Progenitor cell of endocrine pancreas (in vitro differentiated cells): ENCODE data around the gene UBE2K. TPM values are rescaled to one million over a fixed set of nuclear protein-coding genes. Genes with fewer than 3 reads are reported as not detected.
A peak's percentile ranks its signal among the peaks of the same experiment; 100 is the strongest.

Experiments
- DNase-seq: peaks from one replicate; pipeline ENCODE4 v3.0.0; 2021; ENCODE audit warnings: low spot score; ENCODE audit not compliant: unreplicated experiment
- H3K27ac Mint-ChIP-seq: 2 replicates; pipeline ENCODE4 v1.8.0; 2021; ENCODE audit warnings: mild to moderate bottlenecking, moderate library complexity, mixed read lengths
- H3K27me3 Mint-ChIP-seq: 2 replicates; pipeline ENCODE4 v1.8.0; 2021; ENCODE audit warnings: mixed read lengths
- H3K36me3 Mint-ChIP-seq: 2 replicates; pipeline ENCODE4 v1.8.0; 2022; ENCODE audit warnings: mixed read lengths; ENCODE audit not compliant: insufficient read depth
- H3K4me1 Mint-ChIP-seq: 2 replicates; pipeline ENCODE4 v1.8.0; 2021; ENCODE audit warnings: low read depth, mixed read lengths
- H3K4me3 Mint-ChIP-seq: 2 replicates; pipeline ENCODE4 v1.8.0; 2021; ENCODE audit warnings: low read depth, mild to moderate bottlenecking, moderate library complexity, mixed read lengths
- H3K9me3 Mint-ChIP-seq: 2 replicates; pipeline ENCODE4 v1.8.0; 2021; ENCODE audit warnings: low read depth, mixed read lengths
- total RNA-seq: library from RNA; stranded (reverse); gene quantifications from 2 replicates; pipeline ENCODE4 v1.2.1, GENCODE V29; 2021
- TF ChIP-seq, protein P1 (sequence below): fragments of 200-600 bp; sonication (generic); IDR thresholded peaks from one replicate; pipeline ENCODE4 v1.5.0; 2021; ENCODE audit warnings: antibody characterized with exemption, mild to moderate bottlenecking; ENCODE audit not compliant: unreplicated experiment

The UBE2K gene
- total RNA-seq, 1 donor from 2014 or later, result 110 TPM

DNA sequence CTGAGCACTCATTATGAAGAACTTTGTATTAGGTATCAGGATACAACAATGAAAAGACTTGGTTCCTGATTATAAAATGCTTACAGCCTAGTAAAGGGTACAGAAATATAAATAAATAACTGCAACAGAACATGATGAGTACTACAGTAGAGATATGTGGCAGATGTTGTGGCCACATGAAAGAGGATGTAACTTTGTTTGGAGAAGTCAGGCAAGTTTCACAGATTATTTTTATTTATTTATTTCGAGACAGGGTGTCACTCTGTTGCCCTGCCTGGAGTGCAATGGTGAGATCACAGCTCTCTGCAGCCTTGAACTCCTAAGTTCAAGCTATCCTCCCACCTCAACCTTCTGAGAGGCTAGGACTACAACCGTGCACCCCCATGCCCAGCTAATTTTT is 15.8 kb upstream of the UBE2K start:
- Mint-ChIP-seq H3K27me3 (no peaks in the 10 kb centered on the region), H3K4me3 (no peak overlapping the region), H3K4me1 (no peaks in the 10 kb centered on the region), H3K27ac (no peak overlapping the region), H3K36me3 (no peaks in the 10 kb centered on the region), H3K9me3 (no peaks in the 10 kb centered on the region)
- TF ChIP-seq, protein P1, sequence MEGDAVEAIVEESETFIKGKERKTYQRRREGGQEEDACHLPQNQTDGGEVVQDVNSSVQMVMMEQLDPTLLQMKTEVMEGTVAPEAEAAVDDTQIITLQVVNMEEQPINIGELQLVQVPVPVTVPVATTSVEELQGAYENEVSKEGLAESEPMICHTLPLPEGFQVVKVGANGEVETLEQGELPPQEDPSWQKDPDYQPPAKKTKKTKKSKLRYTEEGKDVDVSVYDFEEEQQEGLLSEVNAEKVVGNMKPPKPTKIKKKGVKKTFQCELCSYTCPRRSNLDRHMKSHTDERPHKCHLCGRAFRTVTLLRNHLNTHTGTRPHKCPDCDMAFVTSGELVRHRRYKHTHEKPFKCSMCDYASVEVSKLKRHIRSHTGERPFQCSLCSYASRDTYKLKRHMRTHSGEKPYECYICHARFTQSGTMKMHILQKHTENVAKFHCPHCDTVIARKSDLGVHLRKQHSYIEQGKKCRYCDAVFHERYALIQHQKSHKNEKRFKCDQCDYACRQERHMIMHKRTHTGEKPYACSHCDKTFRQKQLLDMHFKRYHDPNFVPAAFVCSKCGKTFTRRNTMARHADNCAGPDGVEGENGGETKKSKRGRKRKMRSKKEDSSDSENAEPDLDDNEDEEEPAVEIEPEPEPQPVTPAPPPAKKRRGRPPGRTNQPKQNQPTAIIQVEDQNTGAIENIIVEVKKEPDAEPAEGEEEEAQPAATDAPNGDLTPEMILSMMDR, result no peak
- no peak for DNase-seq

DNA sequence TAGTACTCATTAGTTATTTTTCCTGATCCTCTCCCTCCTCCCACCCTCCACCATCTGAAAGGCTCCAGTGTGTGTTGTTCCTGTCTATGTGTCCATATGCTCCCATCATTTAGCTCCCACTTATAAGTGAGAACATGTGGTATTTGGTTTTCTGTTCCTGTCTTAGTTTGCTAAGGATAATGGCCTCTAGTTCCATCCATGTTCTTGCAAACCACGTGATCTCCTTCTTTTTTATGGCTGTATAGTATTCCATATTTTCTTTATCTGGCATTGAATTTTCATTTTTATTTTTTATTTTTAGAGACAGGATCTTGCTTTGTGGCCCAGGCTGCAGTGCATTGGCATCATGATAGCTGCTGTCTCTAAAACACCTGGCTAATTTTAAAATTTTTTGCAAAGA is 11.9 kb upstream of the UBE2K start:
- TF ChIP-seq, protein P1, result no peak
- Mint-ChIP-seq H3K36me3 (no peaks in the 10 kb centered on the region), H3K4me1 (no peaks in the 10 kb centered on the region), H3K4me3 (no peak overlapping the region), H3K27ac (no peak overlapping the region), H3K9me3 (no peaks in the 10 kb centered on the region), H3K27me3 (no peaks in the 10 kb centered on the region)
- no peak for DNase-seq

DNA sequence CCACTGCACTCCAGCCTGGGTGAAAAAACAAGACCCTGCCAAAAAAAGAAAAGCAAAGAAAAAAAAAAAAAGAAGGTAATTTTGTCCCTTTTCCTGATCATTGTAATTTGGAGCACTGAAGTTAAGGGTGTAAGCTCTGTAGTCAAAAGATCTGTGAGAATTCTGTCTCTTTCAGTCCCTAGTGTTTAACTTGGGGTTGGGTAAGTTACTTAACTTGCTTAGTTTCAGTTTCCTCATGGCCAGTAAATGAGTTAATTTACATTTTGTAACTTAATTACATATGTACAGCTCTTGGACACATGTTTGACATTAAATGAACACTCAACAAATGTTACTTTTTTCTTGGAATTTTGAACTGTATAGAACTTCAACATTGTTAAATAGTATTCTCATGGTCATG is 10.9 kb upstream of the UBE2K start:
- Mint-ChIP-seq H3K27ac (no peak overlapping the region), H3K27me3 (no peaks in the 10 kb centered on the region), H3K9me3 (no peaks in the 10 kb centered on the region), H3K4me3 (no peak overlapping the region), H3K4me1 (no peaks in the 10 kb centered on the region), H3K36me3 (no peaks in the 10 kb centered on the region)
- TF ChIP-seq, protein P1, result no peak
- DNase-seq, result no peak

DNA sequence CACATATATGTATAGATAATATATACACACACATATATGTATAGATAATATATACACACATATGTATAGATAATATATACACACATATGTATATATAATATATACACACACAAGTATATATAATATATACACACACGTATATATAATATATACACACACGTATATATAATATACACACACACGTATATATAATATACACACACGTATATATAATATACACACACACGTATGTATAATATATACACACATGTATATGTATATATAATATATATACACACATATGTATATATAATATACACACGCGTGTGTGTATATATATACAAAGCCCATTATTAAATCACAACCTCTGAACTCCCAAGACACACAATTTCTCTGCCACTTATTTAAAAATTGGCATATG is 8.0 kb upstream of the UBE2K start:
- H3K4me1 Mint-ChIP-seq, result no peaks in the 10 kb centered on the region
- H3K27me3 Mint-ChIP-seq, result no peaks in the 10 kb centered on the region
- no peak for DNase-seq
- H3K36me3 Mint-ChIP-seq, result no peaks in the 10 kb centered on the region
- no peaks in the 10 kb centered on the region for H3K9me3 Mint-ChIP-seq
- no peak overlapping the region for H3K27ac Mint-ChIP-seq
- no peak overlapping the region for H3K4me3 Mint-ChIP-seq
- TF ChIP-seq, protein P1, result no peak

DNA sequence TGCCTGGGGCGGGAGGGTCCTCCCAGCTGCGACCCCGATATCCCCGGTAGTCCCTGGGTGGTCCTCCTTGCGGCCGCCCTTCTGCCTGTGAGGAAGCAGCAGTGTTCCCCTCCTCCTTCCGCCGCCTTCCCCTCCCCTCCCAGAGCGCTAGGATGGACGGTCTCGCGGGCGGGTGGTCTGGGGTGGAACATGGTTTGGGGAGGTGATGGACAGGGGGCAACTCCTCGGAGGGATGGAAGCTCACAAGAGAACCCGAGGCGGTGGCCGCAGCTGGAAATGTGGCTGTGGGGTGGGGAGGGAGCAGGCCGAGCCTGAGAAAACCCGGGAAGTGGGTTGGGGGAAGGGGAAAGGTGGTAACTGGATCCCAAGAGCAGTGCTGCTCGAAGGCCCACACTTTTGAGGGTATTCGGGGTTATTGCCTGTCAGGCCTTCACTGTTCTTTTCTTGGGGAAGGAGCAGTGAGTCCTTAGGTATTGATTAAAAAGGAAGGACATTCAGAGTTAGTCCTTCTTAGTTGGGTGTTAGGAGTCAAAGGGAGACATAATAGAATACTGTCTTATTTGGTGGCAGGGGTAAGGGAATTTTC is 581 bp downstream of the UBE2K start:
- TF ChIP-seq, protein P1, result no peak
- H3K4me1 Mint-ChIP-seq, result peaks cover 28% of the 10 kb centered on the region
- H3K27me3 Mint-ChIP-seq, result no peaks in the 10 kb centered on the region
- peak overlapping the region; percentile 99 for H3K27ac Mint-ChIP-seq
- H3K36me3 Mint-ChIP-seq, result peaks cover 5% of the 10 kb centered on the region
- H3K4me3 Mint-ChIP-seq, result peak overlapping the region; percentile 100
- DNase-seq, result peak; percentile 34
- H3K9me3 Mint-ChIP-seq, result no peaks in the 10 kb centered on the region
